HG03439 (cell line): ENCODE results near the gene KIF12.
"Not testable (repeated sequence)": the region's sequence is repeated elsewhere in the genome, so short reads cannot be mapped to it uniquely, and the experiment has no call there.

Experiments used
- ATAC-seq: cut with Tn5 transposase; IDR thresholded peaks from one replicate; pipeline ENCODE4 v1.9.1; 2021; ENCODE audit warnings: mild to moderate bottlenecking, moderate library complexity; ENCODE audit not compliant: unreplicated experiment

Gene KIF12

DNA sequence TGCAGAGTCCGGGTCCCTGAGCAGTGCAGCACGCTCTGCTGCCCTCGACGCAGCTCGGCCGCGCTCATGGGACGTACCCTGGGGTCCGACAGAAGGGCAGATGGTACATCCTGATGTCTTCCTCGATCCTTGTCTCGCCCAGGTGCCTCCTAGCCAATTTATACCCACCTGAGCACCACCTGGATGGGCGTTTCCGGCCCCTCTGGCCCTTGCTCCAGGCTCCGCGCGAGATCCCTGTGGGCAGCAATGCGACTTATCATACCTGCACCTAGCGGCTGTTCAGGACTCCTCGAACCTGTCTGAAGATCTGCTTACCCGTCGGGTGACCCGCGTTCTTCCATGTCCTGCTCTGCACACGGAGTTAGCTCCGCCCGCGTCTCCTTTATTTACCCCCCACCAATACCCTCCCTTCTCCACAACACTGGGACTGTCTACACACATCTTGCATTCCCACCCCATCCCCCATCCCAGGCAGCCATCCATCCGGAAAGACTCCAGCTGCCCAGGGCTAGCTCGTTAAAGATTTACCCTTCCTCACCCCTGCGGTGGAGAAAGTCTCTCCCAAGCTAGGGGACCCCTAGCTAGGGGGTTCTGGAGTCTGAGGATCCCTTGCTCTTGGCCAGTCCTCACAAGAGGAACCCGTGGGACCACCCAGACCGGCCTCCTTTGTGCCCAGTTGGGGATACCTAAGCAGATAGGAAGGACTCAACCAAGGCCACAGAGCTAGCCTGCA is at the start of gene KIF12:
Gene KIF12 (minus strand): TSS at position 357 of the 733 bp plus-strand sequence. CDS start 16 bp downstream, at position 341.
- ATAC-seq = no peak

DNA sequence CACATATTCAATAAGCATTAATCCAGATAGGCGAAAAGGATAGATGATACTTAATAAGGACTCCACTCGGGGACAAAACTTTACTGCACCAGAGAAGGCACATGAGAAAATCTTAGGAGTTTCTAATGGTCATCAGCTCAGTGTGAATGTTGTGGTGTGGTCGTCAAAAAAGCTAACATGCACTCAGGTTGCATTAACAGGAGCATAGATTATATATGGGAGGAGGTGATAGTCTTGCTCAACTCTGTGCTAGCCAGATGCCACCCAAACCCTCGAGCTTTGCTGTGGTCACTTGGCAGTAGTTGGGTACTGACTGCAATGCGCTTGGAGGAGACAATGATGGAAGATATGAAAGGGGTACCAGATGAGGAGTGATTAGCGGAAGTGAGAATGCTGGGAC is 47.6 kb upstream of the KIF12 start:
- no peak for ATAC-seq

DNA sequence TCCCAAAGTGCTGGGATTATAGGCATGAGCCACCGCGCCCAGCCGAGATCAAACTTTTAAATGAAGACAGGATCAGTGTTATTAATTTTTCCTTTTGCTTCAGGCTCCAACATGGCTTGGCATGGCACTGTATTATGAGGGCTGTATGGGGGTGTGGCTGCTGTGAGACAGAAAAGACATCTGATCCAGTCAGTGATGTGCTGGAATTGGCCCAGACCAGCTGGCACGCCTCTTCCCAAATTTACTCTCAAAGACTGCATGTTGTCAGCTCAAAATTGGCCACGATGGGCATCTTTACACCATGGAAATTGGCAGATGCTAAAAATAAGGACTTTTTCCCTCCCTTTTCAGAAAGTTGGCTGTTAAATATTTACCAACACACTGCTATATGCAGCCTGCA is 44.1 kb upstream of the KIF12 start:
- no peak for ATAC-seq

DNA sequence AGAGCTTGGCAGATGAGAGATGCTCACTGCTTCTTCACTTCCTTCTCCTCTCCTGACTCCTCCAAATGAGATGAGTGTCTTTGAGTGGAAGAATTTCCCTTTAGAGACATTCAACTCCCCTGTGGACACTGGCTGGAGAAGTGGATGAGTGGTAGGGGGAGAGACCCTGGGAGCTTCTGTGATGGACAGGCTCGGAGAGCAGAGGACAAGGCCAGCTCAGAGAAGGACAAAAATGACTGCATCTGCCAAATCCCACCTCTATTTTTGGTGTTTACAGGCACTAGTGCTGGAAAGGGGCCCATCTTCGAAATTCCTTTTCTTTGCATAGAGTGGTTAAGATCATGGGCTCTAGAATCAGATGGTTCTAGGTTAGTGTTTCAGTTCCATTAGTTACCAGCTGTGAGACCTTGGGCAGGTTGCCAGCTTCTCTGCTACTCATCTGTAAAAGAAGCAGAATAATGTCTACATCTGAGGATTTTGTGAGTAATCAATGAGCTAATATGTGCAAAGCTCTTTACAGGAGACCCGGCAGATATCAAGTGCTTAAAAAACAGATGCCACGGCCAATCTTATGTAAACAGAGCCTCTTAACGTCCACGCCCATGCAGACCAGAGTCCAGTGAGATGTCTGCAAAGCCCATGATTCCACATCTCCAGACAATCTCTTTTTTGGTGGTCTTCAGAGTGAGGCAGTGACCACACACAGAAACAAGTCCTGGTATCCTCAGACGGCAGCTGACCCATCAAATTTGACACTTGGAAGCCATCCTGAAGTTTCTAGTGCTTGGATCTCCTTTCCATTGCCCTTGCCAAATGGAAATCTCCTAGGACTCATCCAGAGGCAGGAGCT is 42.7 kb upstream of the KIF12 start:
- ATAC-seq = no peak

DNA sequence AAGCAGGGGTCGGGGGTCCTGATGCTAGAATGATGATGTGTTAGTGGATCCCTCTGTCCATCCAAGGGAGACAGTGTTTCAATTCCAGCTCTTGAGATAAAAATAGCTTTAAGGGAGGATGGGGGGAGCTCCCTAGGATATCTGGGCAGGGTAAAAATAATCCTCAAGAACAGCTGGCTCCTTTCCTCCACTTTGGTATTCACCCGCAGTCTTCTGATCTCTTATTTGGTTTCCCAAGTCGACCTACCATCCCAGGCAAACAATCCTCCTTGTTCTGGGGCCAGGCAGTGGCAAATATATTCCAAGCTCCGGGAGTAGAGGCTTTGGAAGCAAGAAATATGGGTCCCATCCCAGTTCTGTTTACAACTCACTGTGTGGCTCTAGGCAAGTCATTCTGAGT is 41.8 kb upstream of the KIF12 start:
- ATAC-seq = no peak

DNA sequence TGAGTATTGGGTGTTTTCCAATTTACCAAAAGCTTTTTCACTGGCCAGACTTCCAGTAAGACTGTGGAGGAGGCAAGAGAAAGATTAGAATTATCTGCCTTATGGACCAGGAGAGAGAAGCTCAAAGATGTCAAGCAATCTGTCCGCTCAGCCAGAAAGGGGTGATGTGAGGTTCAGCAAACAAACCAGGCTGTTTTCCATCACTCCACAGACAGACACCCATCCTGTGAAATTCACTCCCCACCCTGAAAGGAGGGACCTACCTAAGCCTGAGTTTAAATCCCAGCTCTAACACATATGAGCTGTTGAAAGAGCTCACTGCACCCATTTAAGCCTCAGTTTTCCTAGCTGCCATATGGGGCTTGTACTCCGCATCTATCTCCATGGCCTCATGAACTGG is 41.3 kb upstream of the KIF12 start:
- no peak for ATAC-seq

DNA sequence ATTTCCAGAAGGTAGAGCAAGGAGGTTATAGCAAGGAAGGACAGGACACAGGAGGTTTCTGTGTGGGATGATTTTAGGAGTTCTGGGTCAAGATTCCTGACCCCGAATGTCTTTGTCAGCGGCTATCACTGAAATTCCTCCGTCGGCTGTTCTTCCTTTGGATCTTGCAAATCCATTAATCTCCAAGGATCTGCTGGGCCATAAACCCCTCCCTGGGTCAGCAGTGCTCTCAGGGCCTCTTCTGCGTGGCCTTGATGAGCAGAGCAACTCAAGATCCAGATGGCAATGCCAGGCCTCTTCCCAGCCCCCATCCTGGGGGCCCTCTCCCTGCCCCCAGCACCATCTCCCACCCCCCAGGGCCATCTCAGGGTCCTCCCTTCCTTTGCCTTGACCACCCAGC is 40.0 kb upstream of the KIF12 start:
- ATAC-seq = no peak

DNA sequence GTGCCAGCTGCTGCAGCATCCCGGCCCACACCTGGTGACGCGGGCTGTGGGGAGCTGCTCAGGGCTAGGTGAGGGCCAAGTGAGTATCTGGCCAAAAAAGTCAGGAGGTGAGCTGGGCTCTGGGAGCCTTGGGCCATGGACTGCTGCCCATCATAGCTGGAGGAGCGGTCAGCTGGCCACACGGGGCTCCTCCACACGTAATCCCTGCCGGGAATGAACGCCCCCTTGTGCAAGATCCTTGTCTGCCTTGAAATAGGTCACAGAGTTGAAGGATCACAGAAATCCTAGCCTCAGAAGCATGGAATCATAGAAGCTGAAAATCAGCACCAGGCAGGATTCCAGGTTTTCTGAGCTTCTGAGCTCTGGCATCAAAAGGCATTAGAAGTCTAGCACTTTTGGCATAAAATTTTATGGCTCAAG is 39.5 kb upstream of the KIF12 start:
- ATAC-seq = no peak

DNA sequence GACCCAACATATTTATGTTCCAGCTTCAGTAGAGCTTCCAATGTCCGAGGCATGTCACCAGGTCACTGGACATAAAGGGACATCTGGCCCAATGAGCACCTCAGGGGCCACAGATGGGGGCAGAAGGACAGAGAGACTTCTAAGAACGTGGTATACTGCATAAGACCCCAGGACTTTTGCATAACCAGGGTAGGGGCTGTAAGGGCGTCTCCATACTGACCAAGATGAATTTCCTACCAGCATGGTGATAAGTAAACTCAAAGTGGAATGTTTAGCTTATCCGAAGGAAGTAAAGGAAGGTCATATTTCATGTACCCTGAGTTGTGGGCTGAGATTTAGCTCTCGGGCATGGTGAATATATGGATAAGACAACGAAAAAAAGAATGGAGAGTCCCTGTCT is 38.7 kb upstream of the KIF12 start:
- ATAC-seq = no peak

DNA sequence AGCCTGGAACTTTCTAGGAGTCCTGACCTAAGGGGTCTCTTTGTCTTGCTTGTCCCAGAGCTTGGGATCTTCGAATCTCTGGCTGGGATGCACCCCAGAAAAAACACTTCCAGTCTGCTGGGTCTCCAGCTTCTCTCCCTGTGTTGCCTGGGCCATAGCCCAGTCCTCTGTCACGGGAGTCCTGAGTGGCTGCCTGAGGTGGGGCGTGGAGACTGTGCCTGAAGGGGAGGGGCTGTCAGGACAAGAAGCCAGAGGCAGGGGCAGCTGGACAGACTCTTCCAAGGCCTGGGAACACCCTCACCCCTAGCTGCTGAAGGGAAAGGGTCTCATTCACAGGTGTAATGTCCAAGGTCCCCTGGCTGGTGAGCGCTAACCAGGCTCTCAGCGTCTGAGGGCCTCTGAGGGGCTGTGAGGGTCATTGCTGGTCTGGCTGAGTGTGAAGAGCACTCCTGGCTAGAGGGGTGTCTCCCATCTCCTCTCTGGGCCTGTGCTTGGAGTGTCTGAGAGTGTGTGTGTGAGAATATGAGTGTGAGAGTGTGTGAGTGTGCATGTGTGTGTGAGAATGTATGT is 35.8 kb upstream of the KIF12 start:
- no peak for ATAC-seq

DNA sequence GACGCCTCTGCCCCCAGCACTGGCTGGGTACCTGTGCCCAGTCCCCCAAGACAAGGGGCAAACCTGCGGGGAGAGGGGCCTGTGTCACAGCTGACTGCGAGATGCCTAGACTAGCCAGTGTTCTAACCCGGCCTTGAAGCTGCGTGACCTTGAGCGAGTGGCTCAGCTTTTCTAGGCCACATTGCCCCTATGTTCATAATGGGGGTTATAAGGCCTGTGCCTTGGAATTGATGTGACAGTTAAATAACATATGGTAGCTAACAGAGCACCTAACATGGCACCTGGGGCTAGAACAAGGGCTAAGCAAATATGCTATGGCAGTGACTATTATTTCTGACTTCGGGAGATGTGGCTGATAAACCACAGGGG is 33.4 kb upstream of the KIF12 start:
- no peak for ATAC-seq

DNA sequence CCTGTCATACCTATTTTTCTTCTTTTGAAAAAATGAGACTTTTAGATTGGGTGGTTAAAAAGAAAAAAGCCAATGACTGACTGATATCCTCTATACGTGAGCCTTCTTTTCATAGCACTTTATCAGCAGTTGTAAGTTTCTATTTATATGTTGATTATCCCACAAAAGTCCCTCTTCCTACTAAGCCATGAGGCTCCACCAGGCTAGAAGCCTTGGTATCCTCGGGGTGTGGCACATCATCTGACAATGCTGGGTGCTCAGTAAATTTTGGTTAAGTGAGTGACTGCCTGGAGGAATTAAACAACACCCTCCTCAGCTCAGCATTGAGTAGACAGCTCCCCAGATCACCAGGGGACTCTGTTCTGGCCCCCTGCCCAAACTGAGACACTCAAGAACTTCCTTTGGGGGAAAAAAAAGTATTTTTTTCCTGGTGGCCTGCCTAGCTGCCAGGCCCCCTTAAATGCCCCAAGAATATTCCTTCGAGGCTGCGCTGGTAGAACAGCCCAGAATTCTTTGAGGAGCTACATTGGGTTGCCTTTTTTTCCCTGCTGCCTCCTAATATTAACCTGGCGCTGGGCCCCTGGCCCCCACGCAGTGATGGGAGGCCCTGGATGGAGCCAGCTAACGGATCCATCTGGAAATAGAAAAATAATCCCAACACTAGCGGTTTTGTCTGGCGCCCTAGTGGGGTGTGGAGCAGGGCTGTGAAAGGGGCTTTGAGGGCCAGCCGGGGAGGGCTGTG is 32.9 kb upstream of the KIF12 start:
- no peak for ATAC-seq

DNA sequence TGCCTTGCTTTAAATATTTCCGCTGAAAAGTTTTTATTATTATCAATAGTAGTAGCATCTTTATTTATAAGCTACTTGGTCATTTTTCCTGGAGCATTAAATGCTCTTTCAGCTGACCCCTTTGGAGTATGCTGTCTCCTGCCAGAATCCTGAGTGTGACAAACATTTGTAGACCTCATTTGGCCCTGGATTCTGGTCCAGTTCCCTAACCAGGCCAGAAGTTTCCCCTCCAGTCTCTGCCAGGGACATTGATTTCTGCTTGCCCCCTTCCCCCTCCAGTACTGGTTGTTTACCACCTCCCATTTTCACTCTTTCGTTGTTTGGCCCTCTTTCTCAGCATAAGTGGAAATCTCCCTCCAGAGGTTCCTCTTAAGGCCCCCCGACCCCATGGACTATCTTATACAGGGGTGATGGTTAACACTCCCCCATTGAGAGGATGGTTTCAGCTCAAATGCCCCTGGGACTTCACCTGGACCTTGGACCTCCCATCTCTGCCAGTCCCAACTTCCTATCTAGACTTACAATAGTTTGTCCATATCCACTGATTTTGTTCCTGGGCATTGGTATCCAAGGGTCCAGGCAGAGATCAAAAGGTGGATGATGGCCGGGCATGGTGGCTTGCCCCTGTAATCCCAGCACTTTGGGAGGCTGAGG is 31.7 kb upstream of the KIF12 start:
- no peak for ATAC-seq

DNA sequence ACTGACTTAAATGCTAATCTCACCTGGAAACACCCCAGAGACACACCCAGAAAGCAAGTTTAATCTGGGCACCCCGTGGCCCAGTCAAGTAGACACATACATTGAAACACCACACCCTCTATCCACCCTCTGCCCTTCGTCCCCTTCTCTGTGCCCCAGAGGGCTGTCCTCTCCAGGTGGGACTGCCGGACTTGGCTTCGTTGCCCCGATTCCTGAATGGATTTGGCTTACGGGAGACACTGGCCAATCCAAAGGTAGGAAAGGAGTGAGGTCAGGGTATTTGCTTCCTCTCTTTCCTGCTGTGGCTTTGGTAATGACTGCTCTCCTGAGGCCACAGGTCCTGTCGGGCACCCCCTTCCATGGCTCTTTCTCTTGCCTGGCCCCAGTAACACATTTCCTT is 31.0 kb upstream of the KIF12 start:
- ATAC-seq = no peak

DNA sequence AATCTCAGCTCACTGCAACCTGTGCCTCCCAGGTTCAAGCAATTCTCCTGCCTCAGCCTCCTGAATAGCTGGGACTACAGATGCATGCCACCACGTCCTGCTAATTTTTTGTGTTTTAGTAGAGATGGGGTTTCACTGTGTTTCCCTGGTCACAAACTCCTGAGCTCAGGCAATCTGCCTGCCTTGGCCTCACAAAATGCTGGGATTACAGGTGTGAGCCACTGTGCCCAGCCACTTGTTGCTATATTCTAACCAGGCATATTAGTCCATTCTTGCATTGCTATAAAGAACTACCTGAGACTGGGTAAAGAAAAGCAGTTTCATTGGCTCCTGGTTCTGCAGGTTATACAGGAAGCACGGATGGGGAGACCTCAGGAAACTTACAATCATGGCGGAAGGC is 29.7 kb upstream of the KIF12 start:
- not testable (repeated sequence) for ATAC-seq

DNA sequence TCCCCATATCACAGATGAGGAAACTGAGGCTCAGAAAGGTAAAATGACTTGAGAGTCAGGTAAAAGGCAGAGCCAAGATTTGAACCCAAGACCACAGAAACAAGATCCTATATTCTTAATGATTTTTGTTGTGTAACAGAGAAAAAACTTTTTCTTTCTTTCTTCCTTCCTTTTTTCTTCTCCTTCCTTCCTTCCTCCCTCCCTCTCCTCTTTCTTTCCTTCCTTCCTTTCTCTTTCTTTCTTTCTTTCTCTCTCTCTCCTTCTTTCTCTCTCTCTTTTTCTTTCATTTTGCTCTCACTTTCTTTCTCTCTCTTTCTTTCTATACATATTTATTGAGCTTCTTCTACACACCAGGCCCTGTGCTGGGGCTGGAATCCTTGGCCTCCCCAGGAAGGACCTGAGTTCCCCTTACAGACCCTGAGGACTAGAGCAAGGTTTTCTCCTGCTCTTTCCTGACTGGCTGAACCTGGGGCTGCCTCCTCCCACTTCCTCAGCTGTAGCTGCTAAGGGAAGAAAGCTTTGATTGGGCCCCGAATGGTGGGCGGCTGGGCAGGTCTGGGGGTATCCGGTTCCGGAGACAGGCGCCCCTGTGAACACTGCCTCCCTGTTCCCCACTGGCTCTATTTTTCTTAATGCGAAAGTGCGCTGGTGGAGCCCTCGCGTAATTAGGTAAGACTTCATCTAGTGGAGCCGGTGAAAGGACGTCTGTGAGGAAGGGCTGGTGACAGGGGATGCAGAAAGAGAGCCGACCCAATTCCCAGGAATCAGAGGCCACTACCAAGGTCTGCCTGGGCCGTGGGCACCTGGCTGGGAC is 27.4 kb upstream of the KIF12 start:
- ATAC-seq = no peak

DNA sequence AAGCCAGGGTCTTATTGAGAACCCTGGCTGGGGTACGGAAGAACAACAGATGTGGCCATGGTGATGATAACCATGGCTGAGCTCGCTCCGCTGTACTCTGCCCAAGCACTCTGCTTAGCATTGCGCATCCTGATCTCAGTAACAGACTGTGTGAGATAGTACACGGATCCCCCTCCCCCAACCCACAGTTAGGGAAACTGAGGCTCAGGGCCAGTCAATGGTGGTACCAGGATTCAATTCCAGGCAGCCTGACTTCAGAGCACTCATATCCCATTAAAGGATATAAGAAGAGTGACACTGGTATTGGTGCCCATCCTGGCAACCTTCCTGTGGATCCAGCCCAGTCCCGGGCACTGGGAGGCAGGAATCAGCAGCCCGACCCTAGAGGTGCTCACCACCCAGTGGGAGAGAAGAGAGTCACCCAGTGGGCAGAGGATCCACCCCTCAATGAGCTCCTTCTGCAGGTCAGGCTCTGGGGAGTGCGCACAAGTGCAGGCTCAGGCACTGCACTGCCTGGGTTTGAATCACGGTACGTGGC is 26.5 kb upstream of the KIF12 start:
- ATAC-seq = no peak

DNA sequence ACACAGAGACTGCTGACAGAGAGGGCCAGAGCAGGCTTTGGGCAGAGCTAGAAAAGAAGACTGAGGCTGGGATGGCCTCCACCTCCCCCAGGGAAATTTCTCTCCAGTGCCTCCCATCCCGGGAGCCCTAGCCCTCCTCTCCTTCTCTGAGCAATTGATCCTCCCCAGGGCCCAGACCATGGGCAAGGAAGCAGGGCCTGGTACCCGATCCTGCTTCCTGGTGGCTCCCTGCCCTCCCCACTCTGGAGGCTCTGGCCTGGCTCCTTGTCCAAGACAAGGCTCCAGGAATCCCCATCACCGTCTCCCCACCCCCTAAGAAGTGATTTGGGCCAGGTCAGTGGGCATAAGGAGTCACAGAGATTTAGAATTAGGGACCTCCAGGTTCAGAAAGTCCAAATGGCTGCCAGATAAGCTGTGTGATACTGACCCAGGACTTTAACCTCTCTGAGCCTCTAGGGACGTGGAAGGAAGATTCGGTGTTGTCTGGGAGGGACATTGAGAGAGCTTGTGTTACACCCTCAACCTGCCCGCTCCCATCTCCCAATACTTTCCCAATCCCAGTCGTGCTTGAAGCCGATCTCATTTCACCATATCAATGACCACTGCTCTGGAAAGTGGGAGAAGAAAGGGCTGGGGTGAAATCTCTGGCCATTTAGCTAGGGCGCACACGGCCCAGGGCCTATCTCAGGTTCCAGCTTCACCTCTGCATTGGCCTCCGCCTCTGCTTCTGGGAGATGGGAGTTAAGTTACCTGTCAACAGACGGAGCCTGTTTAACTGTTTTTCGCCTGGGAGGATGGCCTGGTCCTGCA is 25.8 kb upstream of the KIF12 start:
- ATAC-seq = no peak

DNA sequence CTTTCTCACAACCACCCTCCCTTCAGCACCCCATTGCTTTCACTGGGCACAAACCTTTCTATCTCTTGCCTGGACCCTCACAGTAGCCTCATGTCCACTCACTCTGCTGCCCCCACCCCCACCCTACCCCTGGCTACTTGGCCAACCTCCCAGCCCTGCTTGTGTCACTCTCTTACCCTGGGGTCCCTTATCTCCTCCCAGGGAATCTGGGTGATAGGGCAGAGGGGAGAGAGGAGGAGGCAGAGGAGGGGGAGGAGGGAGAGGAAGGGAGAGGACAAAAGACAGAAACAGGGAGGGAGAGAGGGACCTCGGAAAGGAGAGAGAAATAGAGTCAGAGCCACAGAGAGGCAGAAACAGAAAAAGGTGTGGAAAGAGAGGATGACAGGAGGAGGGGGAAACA is 25.0 kb upstream of the KIF12 start:
- ATAC-seq = no peak
